GM12878 (cell line): ENCODE results near the gene LDB3. TPM values are rescaled to one million over a fixed set of nuclear protein-coding genes. Genes with fewer than 3 reads are reported as not detected.

Experiments
- ATAC-seq: fragments of 200-7000 bp; cut with Tn5 transposase; 3 replicates; pipeline ENCODE4 v1.9.1; 2020; ENCODE audit warnings: mild to moderate bottlenecking, moderate library complexity
- BruUV-seq: library from RNA; stranded (reverse); fragments of 400-500 nt; replicated peaks from 2 replicates; lab custom pipeline; 2021; lab: Mats Ljungman, UMichigan
- CTCF ChIA-PET: fragments of 300-600 bp; sonication (Branson Sonifier 250); formaldehyde crosslinking; extraction: SDS; loops from one replicate; lab custom pipeline; 2021; ENCODE audit warnings: inconsistent platforms; lab: Yijun Ruan, JAX
- POLR2A ChIA-PET: fragments of 350-600 bp; formaldehyde crosslinking; extraction: SDS; loops from one replicate; lab custom pipeline; 2021; ENCODE audit warnings: inconsistent platforms; lab: Charles Lee
- RAD21 ChIA-PET: fragments of 300-600 bp; sonication (Branson Sonifier 250); formaldehyde crosslinking; loops from one replicate; lab custom pipeline; 2023; ENCODE audit warnings: antibody characterized with exemption; ENCODE audit not compliant: unreplicated experiment; lab: Charles Lee
- SMC1A ChIA-PET: fragments of 300-600 bp; sonication (Branson Sonifier 250); formaldehyde crosslinking; loops from one replicate; lab custom pipeline; 2023; ENCODE audit not compliant: unreplicated experiment, uncharacterized antibody; lab: Charles Lee
- DNase-seq: peaks from one replicate; pipeline ENCODE4 v3.0.0-alpha.2; 2011; ENCODE audit warnings: low read depth, low spot score
- FAIRE-seq: peaks from 3 replicates; lab custom pipeline; 2011; peaks lifted over from hg19 to GRCh38; lab: Jason Lieb, UNC
- H2AFZ ChIP-seq: 2 replicates; pipeline ENCODE4 v1.6.0; 2011; ENCODE audit warnings: low read depth, low read length, control low read depth; ENCODE audit not compliant: control insufficient read depth
- H3K27ac ChIP-seq: 2 replicates; pipeline ENCODE4 v1.5.1; 2011; ENCODE audit warnings: control low read depth; ENCODE audit not compliant: control insufficient read depth, insufficient read depth
- H3K27me3 ChIP-seq, 2 experiments: replicated peaks in 1 of 2; 2 replicates each; pipeline versions ENCODE4 v1.6.0 to v1.6.1; 2011; ENCODE audit warnings: low read length in 1 of 2; ENCODE audit not compliant: control insufficient read depth in 2 of 2, insufficient read depth in 2 of 2
- H3K36me3 ChIP-seq, 2 experiments: 2 replicates each; pipeline ENCODE4 v1.5.1; 2011; ENCODE audit warnings: low read length in 1 of 2; ENCODE audit not compliant: control insufficient read depth in 2 of 2, insufficient read depth in 2 of 2
- H3K4me1 ChIP-seq: 2 replicates; pipeline ENCODE4 v1.6.1; 2011; ENCODE audit warnings: mild to moderate bottlenecking, low read length, moderate library complexity, mixed read lengths; ENCODE audit not compliant: control insufficient read depth, insufficient read depth
- H3K4me2 ChIP-seq: 2 replicates; pipeline ENCODE4 v1.6.0; 2011; ENCODE audit warnings: control low read depth; ENCODE audit not compliant: control insufficient read depth, insufficient read depth
- H3K4me3 ChIP-seq: fragments of 200-600 bp; sonication (generic); 2 replicates; pipeline ENCODE4 v1.5.1; 2016
- H3K79me2 ChIP-seq: 2 replicates; pipeline ENCODE4 v1.6.0; 2011; ENCODE audit warnings: low read length; ENCODE audit not compliant: control insufficient read depth, insufficient read depth
- H3K9ac ChIP-seq: 2 replicates; pipeline ENCODE4 v1.8.0; 2011; ENCODE audit warnings: low read length, control low read depth, mixed read lengths; ENCODE audit not compliant: control insufficient read depth, insufficient read depth
- H3K9me3 ChIP-seq: replicated peaks from 3 replicates; pipeline ENCODE4 v1.5.1; 2011; ENCODE audit warnings: mild to moderate bottlenecking, low read length; ENCODE audit not compliant: control insufficient read depth, insufficient read depth
- H4K20me1 ChIP-seq: 2 replicates; pipeline ENCODE4 v1.6.0; 2011; ENCODE audit not compliant: control insufficient read depth, insufficient read depth
- MTA3 ChIP-seq: IDR thresholded peaks from 2 replicates; pipeline ENCODE4 v1.6.1; 2012; ENCODE audit warnings: low read length, inconsistent platforms, borderline replicate concordance
- NFYA ChIP-seq: IDR thresholded peaks from 2 replicates; pipeline ENCODE4 v1.6.1; 2011; ENCODE audit warnings: low read depth, mild to moderate bottlenecking, low read length, improper control_type of control experiment, borderline replicate concordance
- SPI1 ChIP-seq: IDR thresholded peaks from 2 replicates; pipeline ENCODE4 v1.6.1; 2011; ENCODE audit warnings: low read depth, mild to moderate bottlenecking, low read length, moderate library complexity, borderline replicate concordance; ENCODE audit not compliant: insufficient read depth
- WGBS: methylation state at CpG from one replicate; pipeline ENCODE4 v1.1.6; 2016; ENCODE audit warnings: low lambda C conversion rate; ENCODE audit not compliant: insufficient replicate concordance, insufficient coverage; ENCODE audit errors: missing lambda C conversion rate; 5-methylcytosine and 5-hydroxymethylcytosine counted together
- in situ Hi-C: fragments of 300-500 bp; cut with MboI; formaldehyde crosslinking; loops from 9 replicates; pipeline ENCODE4 v1.14.3; 2018; ENCODE audit warnings: mixed read lengths
- intact Hi-C: fragments of 100-400 bp; cut with micrococcal nuclease; formaldehyde crosslinking; loops from one replicate; pipeline ENCODE4 v1.14.2; 2022; ENCODE audit not compliant: unreplicated experiment
- polyA plus RNA-seq, 11 experiments: library from polyadenylated mRNA; depleted of rRNA in 4 of 11; unstranded in 6 of 11; stranded (reverse) in 5 of 11; fragments of >200 nt; fragmentation: Nextera tagmentation in 4 of 11; fragmentation: Illumina TruSeq in 1 of 11; extraction: Ambion mirVana in 4 of 11; extraction: Trizol in 1 of 11; gene quantifications; 1 replicate in 1 of 11; 2 replicates in 10 of 11; pipeline versions ENCODE4 v1.2.1 to v1.2.3, GENCODE V29; 2011 to 2016; ENCODE audit warnings: inconsistent platforms in 2 of 11, missing spikeins in 2 of 11, low read depth in 1 of 11
- total RNA-seq, 4 experiments: library from RNA; depleted of rRNA in 3 of 4; stranded (reverse); fragments of >200 nt in 3 of 4; fragmentation: Illumina TruSeq in 1 of 4; extraction: Trizol in 1 of 4; gene quantifications; 2 replicates each; pipeline versions ENCODE4 v1.2.1 to v1.2.3, GENCODE V29; 2013 to 2021

LDB3 gene
- total and polyA plus RNA-seq, 10 of the 15 experiments (the other 5 are each of a cell fraction or from before 2014, with no cell fraction given) = 0.02 to 0.07 (median 0.04) TPM; not detected in 1

DNA sequence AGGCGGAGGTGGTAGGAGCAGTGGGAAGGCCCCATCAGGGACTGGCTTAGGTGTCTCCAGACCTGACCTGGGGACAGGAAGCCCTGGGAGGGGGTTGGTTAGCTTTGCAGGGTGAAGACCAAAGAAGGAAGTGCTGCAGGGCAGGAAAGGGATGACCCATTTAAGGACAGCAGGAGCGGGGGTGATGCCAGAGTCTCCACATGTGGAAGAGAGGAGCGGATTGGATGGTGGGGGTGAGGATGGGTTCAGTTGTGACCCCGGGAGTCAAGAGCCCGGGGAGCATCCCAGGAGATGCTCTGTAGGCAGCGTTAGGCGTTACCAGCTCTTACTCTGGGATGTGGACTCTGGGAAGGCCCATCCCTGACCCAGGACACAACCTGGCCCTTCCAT lies 3.1 kb upstream of the LDB3 start:
- ATAC-seq (no peak), DNase-seq (no peak), FAIRE-seq (no peak)
- Histone ChIP-seq H3K27ac (no peak overlapping the region), H4K20me1 (no peaks in the 10 kb centered on the region), H3K9ac (no peak overlapping the region), H3K36me3 (no peaks in the 10 kb centered on the region), H3K4me2 (no peak overlapping the region)
- CTCF ChIA-PET = interaction anchor here (0.9 kb wide), 1 partner anchor 235 kb away, joined by 3 read pairs; no protein-coding TSS in a partner anchor
- SMC1A ChIA-PET = no interaction called here
- in situ Hi-C loops = no loop called here
- POLR2A ChIA-PET = no interaction called here
- no TSS peak for BruUV-seq
- intact Hi-C loops = loop anchor here (10.0 kb wide), 1 partner anchor 270 kb away; no protein-coding TSS in a partner anchor
- RAD21 ChIA-PET = interaction anchor here (1.1 kb wide), 1 partner anchor 22 kb away, joined by 3 read pairs; no protein-coding TSS in a partner anchor
- 19% methylated on average over 7 of the region's 7 CpGs for WGBS
- TF ChIP-seq SPI1 (peak; percentile 12; the same call in 1 of the 2 replicates), MTA3 (no peak)
- TF ChIP-seq, all 136 proteins: peak for 1
- H3K4me1 ChIP-seq = no peaks in the 10 kb centered on the region
- H3K79me2 ChIP-seq = no peaks in the 10 kb centered on the region
- no peaks in the 10 kb centered on the region; the same call in 2 of the 3 replicates for H3K9me3 ChIP-seq
- no peak overlapping the region for H3K4me3 ChIP-seq
- H2AFZ ChIP-seq = no peak overlapping the region
- no peaks in the 10 kb centered on the region for H3K27me3 ChIP-seq

GRCh38 chr10:86665868-86666267 lies 2.4 kb upstream of the LDB3 start:
- Histone ChIP-seq H3K4me3 (no peak overlapping the region), H3K4me2 (no peak overlapping the region), H3K27me3 (no peaks in the 10 kb centered on the region), H3K4me1 (no peaks in the 10 kb centered on the region), H3K27ac (no peak overlapping the region), H2AFZ (no peak overlapping the region), H4K20me1 (no peaks in the 10 kb centered on the region), H3K79me2 (no peaks in the 10 kb centered on the region), H3K9me3 (no peaks in the 10 kb centered on the region; the same call in 2 of the 3 replicates), H3K9ac (no peak overlapping the region), H3K36me3 (no peaks in the 10 kb centered on the region)
- WGBS = 29% methylated on average over 12 of the region's 12 CpGs
- ATAC-seq (no peak), FAIRE-seq (no peak), DNase-seq (no peak)
- BruUV-seq = no TSS peak
- ChIA-PET CTCF (no interaction called here), POLR2A (no interaction called here), RAD21 (no interaction called here), SMC1A (no interaction called here)
- TF ChIP-seq MTA3 (no peak), NFYA (no peak)
- intact Hi-C loops = loop anchor here (10.0 kb wide), 1 partner anchor 271 kb away; no protein-coding TSS in a partner anchor
- in situ Hi-C loops = no loop called here
